GM19025 (cell line): ENCODE results near the gene CMTM4.
"Not testable (repeated sequence)": the region's sequence is repeated elsewhere in the genome, so short reads cannot be mapped to it uniquely, and the experiment has no call there.

Experiments
- ATAC-seq: cut with Tn5 transposase; IDR thresholded peaks from one replicate; pipeline ENCODE4 v1.9.1; 2021; ENCODE audit warnings: mild to moderate bottlenecking, low read depth, moderate library complexity; ENCODE audit not compliant: unreplicated experiment

CMTM4 gene

GRCh38 chr16:66706506-66706880, 9.9 kb upstream of the CMTM4 start:
- ATAC-seq: no peak

DNA sequence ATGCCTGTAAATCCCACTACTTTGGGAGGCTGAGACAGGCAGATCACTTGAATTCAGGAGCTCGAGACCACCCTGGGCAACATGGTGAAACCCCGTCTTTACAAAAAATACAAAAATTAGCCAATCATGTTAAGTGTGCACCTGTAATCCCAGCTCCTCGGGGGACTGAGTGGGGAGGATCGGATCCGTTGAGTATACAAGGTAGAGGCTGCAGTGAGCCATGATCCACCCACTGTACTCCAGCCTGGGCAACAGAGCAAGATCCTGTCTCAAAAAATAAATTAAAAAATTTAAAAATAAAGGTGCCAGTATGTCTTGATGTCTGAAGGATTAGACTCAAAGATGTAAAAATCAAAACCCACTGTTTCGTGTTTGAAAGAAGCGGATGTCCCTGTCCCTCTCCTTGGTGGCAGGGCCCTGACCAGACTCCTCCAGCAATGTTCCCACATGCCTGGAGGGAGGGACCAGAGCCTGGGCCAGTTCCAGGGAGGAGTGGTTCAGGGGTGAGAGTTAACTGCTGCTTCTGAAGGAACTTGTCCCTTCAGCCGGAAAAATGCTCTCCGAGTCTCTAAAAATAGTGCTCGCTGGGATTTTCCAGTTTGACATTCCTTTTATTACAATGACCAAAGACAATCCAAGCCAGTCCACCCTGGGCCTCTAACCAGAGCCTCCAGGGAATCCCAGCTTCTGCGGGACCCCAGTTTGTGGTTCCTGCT, 9.4 kb upstream of the CMTM4 start:
- ATAC-seq: no peak

GRCh38 chr16:66703406-66704215, 7.1 kb upstream of the CMTM4 start:
- ATAC-seq: no peak

DNA sequence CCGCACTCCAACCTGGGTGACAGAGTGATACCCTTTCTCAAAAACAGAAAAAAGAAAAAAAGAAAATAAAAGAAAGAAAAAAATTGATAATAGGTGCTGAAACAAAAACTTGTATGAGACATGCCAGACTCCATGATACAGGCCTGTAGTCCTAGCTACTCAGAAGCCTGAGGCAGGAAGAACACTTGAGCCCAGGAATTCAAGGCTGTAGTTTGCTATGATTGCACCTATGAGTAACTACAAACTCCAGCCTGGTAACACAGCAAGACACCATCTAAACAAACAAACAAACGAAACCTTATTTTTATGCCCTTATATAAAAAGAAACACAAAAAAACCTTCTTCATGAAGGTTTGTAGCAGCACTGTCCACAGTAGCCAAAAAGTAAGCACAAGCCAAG, 5.0 kb upstream of the CMTM4 start:
- no peak for ATAC-seq

- no peak for ATAC-seq
These were observed 4.5 kb upstream of the CMTM4 start for GRCh38 chr16:66701026-66701425.

DNA sequence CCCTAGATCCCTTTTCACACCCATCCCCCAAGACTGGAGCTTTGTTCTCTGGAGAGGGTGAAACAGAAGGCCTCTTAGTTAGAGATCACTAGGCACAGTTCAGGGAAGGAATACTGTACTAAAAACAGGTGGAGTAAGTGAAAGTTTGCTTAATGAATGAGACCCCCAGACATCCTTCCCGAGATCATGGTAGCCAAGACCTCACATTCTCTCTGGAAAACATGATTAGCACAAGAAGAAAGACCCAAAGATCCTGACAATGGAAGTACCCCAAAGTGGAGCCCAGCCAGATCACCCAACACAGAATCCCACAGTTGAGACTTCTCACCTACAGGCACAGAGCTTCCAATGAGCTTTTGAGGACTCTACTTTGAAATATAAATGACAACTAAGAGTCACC, 3.4 kb upstream of the CMTM4 start:
- ATAC-seq: no peak

- ATAC-seq: no peak
These were observed 1.5 kb upstream of the CMTM4 start for GRCh38 chr16:66698046-66698445.

- peak; percentile 48 for ATAC-seq
These were observed 441 bp downstream of the CMTM4 start for GRCh38 chr16:66695935-66696668.

DNA sequence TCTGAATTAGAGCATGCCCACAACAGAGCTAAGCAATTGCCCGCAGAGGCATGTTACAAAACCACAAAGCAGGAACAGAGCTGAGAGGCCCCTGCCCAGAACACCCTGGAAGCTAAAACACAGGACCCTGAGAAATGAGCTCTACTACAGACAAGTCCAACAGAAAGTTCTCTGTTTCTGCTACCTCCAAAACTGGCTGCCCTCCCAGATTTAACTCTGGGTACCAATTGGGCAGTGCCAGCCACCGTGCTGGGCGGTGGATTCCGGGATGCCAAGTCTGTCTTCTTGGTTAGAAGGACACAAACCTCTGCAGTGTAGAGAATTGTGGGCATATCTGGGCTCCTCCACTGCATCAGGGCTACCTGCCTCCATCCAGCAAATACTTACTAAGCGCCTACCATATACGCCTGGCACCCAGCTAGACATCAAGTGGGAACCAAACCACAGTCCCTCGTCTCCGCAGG, 1.0 kb downstream of the CMTM4 start:
- ATAC-seq: no peak

GRCh38 chr16:66693149-66693548, 3.4 kb downstream of the CMTM4 start:
- ATAC-seq: no peak

GRCh38 chr16:66692341-66692740, 4.2 kb downstream of the CMTM4 start:
- ATAC-seq: no peak

DNA sequence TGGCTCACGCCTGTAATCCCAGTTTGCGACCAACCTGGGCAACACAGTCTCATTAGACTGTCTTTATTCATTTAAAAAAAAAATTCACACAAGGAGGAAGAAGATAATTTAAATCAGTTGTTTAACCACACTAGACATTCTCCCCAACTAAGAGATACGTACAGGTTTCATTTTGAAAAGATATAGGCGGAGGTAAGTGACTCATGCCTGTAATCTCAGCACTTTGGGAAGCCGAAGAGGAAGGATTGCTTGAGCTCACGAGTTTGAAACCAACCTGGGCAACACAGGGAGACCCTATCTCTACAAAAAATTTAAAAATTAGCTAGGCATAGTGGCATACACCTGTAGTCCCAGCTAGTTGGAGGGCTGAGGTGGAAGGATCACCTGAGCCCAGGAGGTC, 5.3 kb downstream of the CMTM4 start:
- no peak for ATAC-seq

GRCh38 chr16:66690106-66690847, 6.3 kb downstream of the CMTM4 start:
- no peak for ATAC-seq

- no peak for ATAC-seq
These were observed 7.3 kb downstream of the CMTM4 start for GRCh38 chr16:66689282-66689681.

GRCh38 chr16:66687906-66688625, 8.5 kb downstream of the CMTM4 start:
- no peak for ATAC-seq

DNA sequence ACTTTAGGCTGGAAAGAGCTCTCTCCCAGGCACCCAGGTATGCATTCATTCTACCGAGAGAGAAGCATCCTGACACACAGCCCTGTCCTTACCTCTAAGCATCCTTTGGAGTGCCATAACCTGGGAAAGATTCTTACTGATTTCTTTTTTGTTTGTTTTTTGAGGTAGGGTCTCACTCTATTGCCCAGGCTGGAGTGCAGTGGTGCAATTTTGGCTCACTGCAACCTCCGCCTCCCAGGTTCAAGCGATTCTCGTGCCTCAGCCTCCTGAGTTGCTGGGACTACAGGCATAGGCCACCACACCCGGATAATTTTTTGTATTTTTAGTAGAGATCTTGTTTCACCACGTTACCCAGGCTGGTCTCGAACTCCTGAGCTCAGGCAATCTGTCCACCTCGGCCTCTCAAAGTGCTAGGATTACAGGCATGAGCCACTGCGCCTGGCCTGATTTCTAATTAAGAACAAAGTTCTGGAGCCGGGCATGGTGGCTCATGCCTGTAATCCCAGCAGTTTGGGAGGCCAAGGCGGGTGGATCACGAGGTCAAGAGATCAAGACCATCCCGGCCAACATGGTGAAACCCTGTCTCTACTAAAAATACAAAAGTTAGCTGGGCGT, 10.9 kb downstream of the CMTM4 start:
- not testable (repeated sequence) for ATAC-seq

GRCh38 chr16:66682271-66682670, 14.3 kb downstream of the CMTM4 start:
- no peak for ATAC-seq

GRCh38 chr16:66681676-66682075, 14.9 kb downstream of the CMTM4 start:
- ATAC-seq: no peak

- ATAC-seq: no peak
These were observed 18.2 kb downstream of the CMTM4 start for GRCh38 chr16:66678337-66678736.

DNA sequence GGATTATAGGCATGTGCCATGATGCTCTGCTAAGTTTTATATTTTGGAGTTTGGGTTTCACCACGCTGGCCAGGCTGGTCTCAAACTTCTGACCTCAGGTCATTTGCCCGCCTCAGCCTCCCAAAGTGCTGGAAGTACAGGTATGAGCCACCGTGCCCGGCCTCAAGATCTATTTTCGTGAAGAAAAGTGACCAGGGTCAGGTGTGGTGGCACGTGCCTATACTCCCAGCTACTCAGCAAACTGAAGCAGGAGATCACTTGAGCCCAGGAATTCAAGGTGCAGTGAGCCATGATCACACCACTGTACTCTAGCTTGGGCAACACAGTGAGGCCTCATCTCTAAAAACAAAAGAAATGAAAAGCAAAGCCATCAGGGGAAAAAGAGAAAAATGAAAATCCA, 18.7 kb downstream of the CMTM4 start:
- no peak for ATAC-seq
